HCT116 (cell line): ENCODE results near the gene INPP5E. TPM values are rescaled to one million over a fixed set of nuclear protein-coding genes. Genes with fewer than 3 reads are reported as not detected.

Experiments
- ATAC-seq: fragments of 200-7000 bp; cut with Tn5 transposase; 2 replicates; pipeline ENCODE4 v1.9.1; 2020; ENCODE audit warnings: mild to moderate bottlenecking, moderate library complexity
- BruUV-seq: library from RNA; stranded (reverse); fragments of 400-500 nt; replicated peaks from 2 replicates; lab custom pipeline; 2021; lab: Mats Ljungman, UMichigan
- CTCF ChIA-PET: fragments of 300-600 bp; sonication (Branson Sonifier 250); formaldehyde crosslinking; loops from one replicate; lab custom pipeline; 2021; ENCODE audit warnings: antibody characterized with exemption; lab: Charles Lee
- POLR2A ChIA-PET: fragments of 300-600, 350-600 bp; sonication (Branson Sonifier 250); formaldehyde crosslinking; loops from one replicate; lab custom pipeline; 2021; ENCODE audit warnings: antibody characterized with exemption; lab: Charles Lee
- RAD21 ChIA-PET, 2 experiments: fragments of 300-600 bp; sonication (Branson Sonifier 250); formaldehyde crosslinking; loops; one replicate each; lab custom pipeline; 2023; ENCODE audit warnings: low total read pairs in 2 of 2; ENCODE audit not compliant: uncharacterized antibody in 2 of 2, unreplicated experiment in 2 of 2, low non-redundant PET in 1 of 2; lab: Charles Lee
- DNase-seq: peaks from one replicate; pipeline ENCODE4 v3.0.0-alpha.2; 2010; ENCODE audit warnings: low read depth, low spot score
- H2AFZ ChIP-seq: fragments of 200-600 bp; shearing (Covaris generic), sonication (generic); 2 replicates; pipeline ENCODE4 v1.6.1; 2017; ENCODE audit warnings: low read depth, mixed run types, mixed read lengths, antibody characterized with exemption, low read length; ENCODE audit not compliant: poor library complexity, severe bottlenecking
- H3K27ac ChIP-seq: 2 replicates; pipeline ENCODE4 v1.5.1; 2012; ENCODE audit warnings: low read depth, low read length
- H3K27me3 ChIP-seq: fragments of 200-600 bp; sonication (generic); 2 replicates; pipeline ENCODE4 v1.6.1; 2016; ENCODE audit warnings: mixed run types, low read length, mixed read lengths; ENCODE audit not compliant: insufficient read depth
- H3K36me3 ChIP-seq, 2 experiments: fragments of 200-500 bp in 1 of 2; fragments of 200-600 bp in 1 of 2; sonication (Bioruptor generic) in 1 of 2; sonication (generic) in 1 of 2; 2 replicates each; pipeline versions ENCODE4 v1.5.1 to v1.6.1; 2014 to 2016; ENCODE audit warnings: low read length in 2 of 2, inconsistent platforms in 1 of 2, mixed read lengths in 1 of 2, mixed run types in 1 of 2; ENCODE audit not compliant: insufficient read depth in 2 of 2, control insufficient read depth in 1 of 2
- H3K4me1 ChIP-seq, 2 experiments: fragments of 200-600 bp in 1 of 2; sonication (generic) in 1 of 2; 2 replicates each; pipeline versions ENCODE4 v1.5.1 to v1.6.1; 2012 to 2017; ENCODE audit warnings: low read length in 2 of 2, inconsistent platforms in 1 of 2, mild to moderate bottlenecking in 1 of 2, mixed read lengths in 1 of 2, mixed run types in 1 of 2, moderate library complexity in 1 of 2; ENCODE audit not compliant: insufficient read depth in 2 of 2, control insufficient read depth in 1 of 2
- H3K4me2 ChIP-seq: fragments of 200-600 bp; sonication (generic); 2 replicates; pipeline ENCODE4 v1.6.1; 2017; ENCODE audit warnings: mixed run types, low read length, mixed read lengths
- H3K4me3 ChIP-seq, 2 experiments: fragments of 200-600 bp in 1 of 2; sonication (generic) in 1 of 2; replicated peaks in 1 of 2; 2 replicates each; pipeline ENCODE4 v1.5.1; 2011 to 2016; ENCODE audit warnings: low read length in 2 of 2, control low read depth in 1 of 2, low read depth in 1 of 2, mild to moderate bottlenecking in 1 of 2, mixed read lengths in 1 of 2, mixed run types in 1 of 2
- H3K79me2 ChIP-seq: fragments of 200-600 bp; sonication (generic); 2 replicates; pipeline ENCODE4 v1.6.1; 2017; ENCODE audit warnings: mild to moderate bottlenecking, mixed run types, low read length, moderate library complexity, mixed read lengths; ENCODE audit not compliant: insufficient read depth
- H3K9ac ChIP-seq: fragments of 200-600 bp; sonication (generic); 2 replicates; pipeline ENCODE4 v1.6.1; 2016; ENCODE audit warnings: low read length, mixed read lengths
- H3K9me2 ChIP-seq: fragments of 200-600 bp; sonication (generic), shearing (Covaris generic); 2 replicates; pipeline ENCODE4 v1.6.1; 2017; ENCODE audit warnings: mixed run types, mild to moderate bottlenecking, moderate library complexity; ENCODE audit not compliant: insufficient read depth
- H3K9me3 ChIP-seq, 2 experiments: fragments of 200-500 bp in 1 of 2; fragments of 200-600 bp in 1 of 2; sonication (Bioruptor generic) in 1 of 2; sonication (generic) in 1 of 2; 2 replicates each; pipeline ENCODE4 v1.6.1; 2014 to 2017; ENCODE audit warnings: low read length in 2 of 2, mixed read lengths in 2 of 2, inconsistent platforms in 1 of 2, low read depth in 1 of 2, mild to moderate bottlenecking in 1 of 2, mixed run types in 1 of 2, moderate library complexity in 1 of 2; ENCODE audit not compliant: control insufficient read depth in 1 of 2, insufficient read depth in 1 of 2
- H4K20me1 ChIP-seq: fragments of 200-600 bp; sonication (generic), shearing (Covaris generic); 2 replicates; pipeline ENCODE4 v1.6.1; 2017; ENCODE audit warnings: mixed run types, mild to moderate bottlenecking, moderate library complexity; ENCODE audit not compliant: insufficient read depth
- CEBPB ChIP-seq: IDR thresholded peaks from 2 replicates; pipeline ENCODE4 v1.6.1; 2012; ENCODE audit warnings: low read depth
- EGR1 ChIP-seq: IDR thresholded peaks from 2 replicates; pipeline ENCODE4 v1.6.1; 2012; ENCODE audit warnings: low read depth
- ELF1 ChIP-seq: IDR thresholded peaks from 2 replicates; pipeline ENCODE4 v1.6.1; 2012; ENCODE audit warnings: low read depth, borderline replicate concordance
- EZH2phosphoT487 ChIP-seq: fragments of 200-600 bp; IDR thresholded peaks from 2 replicates; pipeline ENCODE4 v1.6.1; 2018; ENCODE audit warnings: antibody characterized with exemption, borderline replicate concordance
- FOSL1 ChIP-seq: IDR thresholded peaks from 2 replicates; pipeline ENCODE4 v1.6.1; 2012; ENCODE audit warnings: low read depth
- JUND ChIP-seq: IDR thresholded peaks from 2 replicates; pipeline ENCODE4 v1.6.1; 2012
- POLR2A ChIP-seq: IDR thresholded peaks from 2 replicates; pipeline ENCODE4 v1.7.0; 2011; ENCODE audit warnings: borderline replicate concordance; ENCODE audit not compliant: insufficient read depth, insufficient read length; ENCODE audit errors: extremely low read depth
- POLR2AphosphoS5 ChIP-seq: IDR thresholded peaks from 2 replicates; pipeline ENCODE4 v1.6.1; 2011; ENCODE audit warnings: mild to moderate bottlenecking, low read depth, low read length, moderate library complexity
- RAD21 ChIP-seq: IDR thresholded peaks from 2 replicates; pipeline ENCODE4 v1.6.1; 2012; ENCODE audit warnings: low read depth, mild to moderate bottlenecking
- SP1 ChIP-seq: IDR thresholded peaks from 2 replicates; pipeline ENCODE4 v1.6.1; 2012; ENCODE audit warnings: low read depth
- SRF ChIP-seq: IDR thresholded peaks from 2 replicates; pipeline ENCODE4 v1.6.1; 2012; ENCODE audit warnings: low read depth
- TCF7L2 ChIP-seq: IDR thresholded peaks from 2 replicates; pipeline ENCODE4 v1.7.0; 2011; ENCODE audit warnings: borderline replicate concordance, inconsistent platforms; ENCODE audit not compliant: insufficient read depth, insufficient read length; ENCODE audit errors: extremely low read depth
- ZFX ChIP-seq: fragments of 450-650 bp; IDR thresholded peaks from 2 replicates; pipeline ENCODE4 v1.6.1; 2017
- ZNF274 ChIP-seq: fragments of 200-500 bp; sonication (Bioruptor generic); IDR thresholded peaks from 2 replicates; pipeline ENCODE4 v1.6.1; 2014; ENCODE audit warnings: mild to moderate bottlenecking, low read depth, low read length, inconsistent platforms
- intact Hi-C: fragments of 100-400 bp; cut with micrococcal nuclease; formaldehyde crosslinking; loops from 2 replicates; pipeline ENCODE4 v1.10.0; 2022
- total RNA-seq: library from RNA; stranded (reverse); gene quantifications from one replicate; pipeline ENCODE4 v1.2.1, GENCODE V29; 2021; ENCODE audit not compliant: unreplicated experiment
- TF ChIP-seq, protein P1 (sequence below): IDR thresholded peaks from 2 replicates; pipeline ENCODE4 v1.6.1; 2011; ENCODE audit warnings: mild to moderate bottlenecking, low read length, moderate library complexity; ENCODE audit not compliant: insufficient replicate concordance; ENCODE audit errors: extremely low read depth
- TF ChIP-seq, protein P2 (sequence below): IDR thresholded peaks from 2 replicates; pipeline ENCODE4 v1.6.1; 2012
- TF ChIP-seq, protein P3 (sequence below), 3 experiments: fragments of 200-600 bp in 1 of 3; sonication (generic) in 1 of 3; IDR thresholded peaks in 2 of 3; conservative IDR thresholded peaks in 1 of 3; 2 replicates each; pipeline ENCODE4 v1.5.1; 2012 to 2017; ENCODE audit warnings: low read depth in 2 of 3, low read length in 2 of 3, antibody characterized with exemption in 1 of 3, borderline replicate concordance in 1 of 3, control low read depth in 1 of 3, mild to moderate bottlenecking in 1 of 3, mixed read lengths in 1 of 3, mixed run types in 1 of 3, moderate library complexity in 1 of 3; ENCODE audit not compliant: insufficient read depth in 1 of 3
- TF ChIP-seq, protein P4 (sequence below): IDR thresholded peaks from 2 replicates; pipeline ENCODE4 v1.6.1; 2012; ENCODE audit warnings: low read depth

INPP5E gene
- total RNA-seq, 1 experiment from 2014 or later, result 23.8 TPM

DNA sequence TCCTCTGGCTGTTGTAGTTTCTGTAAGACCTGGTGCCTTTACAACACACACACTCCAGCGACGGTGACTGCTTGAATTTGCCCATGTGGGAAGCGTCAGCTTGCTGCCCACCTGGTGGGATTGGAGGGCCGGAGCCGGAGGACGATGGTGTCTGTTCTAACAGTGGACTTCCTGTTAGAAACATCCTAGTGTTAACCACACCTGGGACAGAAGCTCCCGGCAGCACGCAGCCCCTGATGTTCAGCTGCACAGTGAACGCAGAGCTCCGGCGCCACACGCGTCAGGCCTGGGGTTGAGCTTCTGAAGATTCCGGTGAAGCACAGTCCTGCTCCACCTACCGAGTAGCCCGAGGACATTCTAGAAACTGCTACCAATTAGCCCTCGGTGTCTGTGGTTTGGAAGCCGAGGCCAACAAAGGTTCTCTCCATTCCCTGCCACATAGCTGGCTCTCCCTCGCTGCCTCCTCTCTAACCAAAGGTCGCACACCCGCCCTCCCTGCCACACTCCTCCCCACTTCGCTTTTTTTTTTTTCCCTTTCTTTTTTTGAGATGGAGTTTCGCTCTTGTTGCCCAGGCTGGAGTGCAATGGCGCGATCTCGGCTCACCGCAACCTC lies 14.8 kb downstream of the INPP5E start:
- H3K4me2 ChIP-seq, result no peak overlapping the region
- no peaks in the 10 kb centered on the region for H3K4me1 ChIP-seq
- no peaks in the 10 kb centered on the region for H4K20me1 ChIP-seq
- intact Hi-C loops, result no loop called here
- no peaks in the 10 kb centered on the region for H3K9me3 ChIP-seq
- no peak overlapping the region for H3K27ac ChIP-seq
- H3K9ac ChIP-seq, result no peak overlapping the region
- ATAC-seq (no peak), DNase-seq (no peak)
- ChIA-PET CTCF (interaction anchor here (1.0 to 1.1 kb wide), 2 partner anchors 11 to 207 kb away, joined by 3 to 4 read pairs; no protein-coding TSS in a partner anchor), RAD21 (no interaction called here), POLR2A (no interaction called here)
- no peaks in the 10 kb centered on the region for H3K27me3 ChIP-seq
- BruUV-seq, result no TSS peak
- H3K36me3 ChIP-seq, result peaks cover 18 to 28% of the 10 kb centered on the region in 2 experiments; a peak in 3 of 4 replicates
- no peaks in the 10 kb centered on the region for H3K9me2 ChIP-seq
- H3K4me3 ChIP-seq, result no peak overlapping the region
- no peak overlapping the region for H2AFZ ChIP-seq
- TF ChIP-seq, protein P1, sequence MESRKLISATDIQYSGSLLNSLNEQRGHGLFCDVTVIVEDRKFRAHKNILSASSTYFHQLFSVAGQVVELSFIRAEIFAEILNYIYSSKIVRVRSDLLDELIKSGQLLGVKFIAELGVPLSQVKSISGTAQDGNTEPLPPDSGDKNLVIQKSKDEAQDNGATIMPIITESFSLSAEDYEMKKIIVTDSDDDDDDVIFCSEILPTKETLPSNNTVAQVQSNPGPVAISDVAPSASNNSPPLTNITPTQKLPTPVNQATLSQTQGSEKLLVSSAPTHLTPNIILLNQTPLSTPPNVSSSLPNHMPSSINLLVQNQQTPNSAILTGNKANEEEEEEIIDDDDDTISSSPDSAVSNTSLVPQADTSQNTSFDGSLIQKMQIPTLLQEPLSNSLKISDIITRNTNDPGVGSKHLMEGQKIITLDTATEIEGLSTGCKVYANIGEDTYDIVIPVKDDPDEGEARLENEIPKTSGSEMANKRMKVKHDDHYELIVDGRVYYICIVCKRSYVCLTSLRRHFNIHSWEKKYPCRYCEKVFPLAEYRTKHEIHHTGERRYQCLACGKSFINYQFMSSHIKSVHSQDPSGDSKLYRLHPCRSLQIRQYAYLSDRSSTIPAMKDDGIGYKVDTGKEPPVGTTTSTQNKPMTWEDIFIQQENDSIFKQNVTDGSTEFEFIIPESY, result no peak
- TF ChIP-seq TCF7L2 (no peak), SRF (no peak), POLR2A (no peak), SP1 (no peak), RAD21 (no peak), ZFX (no peak), CEBPB (no peak), JUND (no peak), POLR2AphosphoS5 (no peak), FOSL1 (no peak), EZH2phosphoT487 (no peak), ELF1 (no peak), EGR1 (no peak), ZNF274 (no peak)
- TF ChIP-seq, protein P2, sequence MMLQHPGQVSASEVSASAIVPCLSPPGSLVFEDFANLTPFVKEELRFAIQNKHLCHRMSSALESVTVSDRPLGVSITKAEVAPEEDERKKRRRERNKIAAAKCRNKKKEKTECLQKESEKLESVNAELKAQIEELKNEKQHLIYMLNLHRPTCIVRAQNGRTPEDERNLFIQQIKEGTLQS, result no peak
- TF ChIP-seq, protein P3, sequence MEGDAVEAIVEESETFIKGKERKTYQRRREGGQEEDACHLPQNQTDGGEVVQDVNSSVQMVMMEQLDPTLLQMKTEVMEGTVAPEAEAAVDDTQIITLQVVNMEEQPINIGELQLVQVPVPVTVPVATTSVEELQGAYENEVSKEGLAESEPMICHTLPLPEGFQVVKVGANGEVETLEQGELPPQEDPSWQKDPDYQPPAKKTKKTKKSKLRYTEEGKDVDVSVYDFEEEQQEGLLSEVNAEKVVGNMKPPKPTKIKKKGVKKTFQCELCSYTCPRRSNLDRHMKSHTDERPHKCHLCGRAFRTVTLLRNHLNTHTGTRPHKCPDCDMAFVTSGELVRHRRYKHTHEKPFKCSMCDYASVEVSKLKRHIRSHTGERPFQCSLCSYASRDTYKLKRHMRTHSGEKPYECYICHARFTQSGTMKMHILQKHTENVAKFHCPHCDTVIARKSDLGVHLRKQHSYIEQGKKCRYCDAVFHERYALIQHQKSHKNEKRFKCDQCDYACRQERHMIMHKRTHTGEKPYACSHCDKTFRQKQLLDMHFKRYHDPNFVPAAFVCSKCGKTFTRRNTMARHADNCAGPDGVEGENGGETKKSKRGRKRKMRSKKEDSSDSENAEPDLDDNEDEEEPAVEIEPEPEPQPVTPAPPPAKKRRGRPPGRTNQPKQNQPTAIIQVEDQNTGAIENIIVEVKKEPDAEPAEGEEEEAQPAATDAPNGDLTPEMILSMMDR (IDR thresholded peaks at IDR 0.05 in 2 of 3, conservative IDR thresholded peaks at IDR 0.05 in 1 of 3; ENCODE audit: borderline replicate concordance in 1 of 3, insufficient read depth in 1 of 3, low read depth in 2 of 3, low read length in 2 of 3), result no peak
- TF ChIP-seq, protein P4, sequence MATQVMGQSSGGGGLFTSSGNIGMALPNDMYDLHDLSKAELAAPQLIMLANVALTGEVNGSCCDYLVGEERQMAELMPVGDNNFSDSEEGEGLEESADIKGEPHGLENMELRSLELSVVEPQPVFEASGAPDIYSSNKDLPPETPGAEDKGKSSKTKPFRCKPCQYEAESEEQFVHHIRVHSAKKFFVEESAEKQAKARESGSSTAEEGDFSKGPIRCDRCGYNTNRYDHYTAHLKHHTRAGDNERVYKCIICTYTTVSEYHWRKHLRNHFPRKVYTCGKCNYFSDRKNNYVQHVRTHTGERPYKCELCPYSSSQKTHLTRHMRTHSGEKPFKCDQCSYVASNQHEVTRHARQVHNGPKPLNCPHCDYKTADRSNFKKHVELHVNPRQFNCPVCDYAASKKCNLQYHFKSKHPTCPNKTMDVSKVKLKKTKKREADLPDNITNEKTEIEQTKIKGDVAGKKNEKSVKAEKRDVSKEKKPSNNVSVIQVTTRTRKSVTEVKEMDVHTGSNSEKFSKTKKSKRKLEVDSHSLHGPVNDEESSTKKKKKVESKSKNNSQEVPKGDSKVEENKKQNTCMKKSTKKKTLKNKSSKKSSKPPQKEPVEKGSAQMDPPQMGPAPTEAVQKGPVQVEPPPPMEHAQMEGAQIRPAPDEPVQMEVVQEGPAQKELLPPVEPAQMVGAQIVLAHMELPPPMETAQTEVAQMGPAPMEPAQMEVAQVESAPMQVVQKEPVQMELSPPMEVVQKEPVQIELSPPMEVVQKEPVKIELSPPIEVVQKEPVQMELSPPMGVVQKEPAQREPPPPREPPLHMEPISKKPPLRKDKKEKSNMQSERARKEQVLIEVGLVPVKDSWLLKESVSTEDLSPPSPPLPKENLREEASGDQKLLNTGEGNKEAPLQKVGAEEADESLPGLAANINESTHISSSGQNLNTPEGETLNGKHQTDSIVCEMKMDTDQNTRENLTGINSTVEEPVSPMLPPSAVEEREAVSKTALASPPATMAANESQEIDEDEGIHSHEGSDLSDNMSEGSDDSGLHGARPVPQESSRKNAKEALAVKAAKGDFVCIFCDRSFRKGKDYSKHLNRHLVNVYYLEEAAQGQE, result no peak
- H3K79me2 ChIP-seq, result no peaks in the 10 kb centered on the region
